Effector memory CD4-positive, alpha-beta T cell (primary cell): ENCODE results near the gene COL1A2.

ENCODE experiments used
- DNase-seq, 3 donors: peaks; one replicate each; pipeline ENCODE4 v3.0.0-alpha.2; 2020
- H3K27ac ChIP-seq: 2 replicates; pipeline ENCODE4 v1.7.0; 2013; ENCODE audit warnings: mild to moderate bottlenecking, low read length, moderate library complexity; ENCODE audit not compliant: insufficient read depth, poor library complexity, severe bottlenecking
- H3K27me3 ChIP-seq: replicated peaks from 2 replicates; pipeline ENCODE4 v1.7.0; 2013; ENCODE audit warnings: mild to moderate bottlenecking, low read length; ENCODE audit not compliant: insufficient read depth, control insufficient read depth, poor library complexity, severe bottlenecking
- H3K36me3 ChIP-seq: 2 replicates; pipeline ENCODE4 v1.7.0; 2013; ENCODE audit warnings: mild to moderate bottlenecking, low read length, moderate library complexity; ENCODE audit not compliant: control insufficient read depth, insufficient read depth
- H3K4me1 ChIP-seq: 2 replicates; pipeline ENCODE4 v1.7.0; 2013; ENCODE audit warnings: low read length, mild to moderate bottlenecking; ENCODE audit not compliant: control insufficient read depth, insufficient read depth, poor library complexity, severe bottlenecking
- H3K4me3 ChIP-seq: 2 replicates; pipeline ENCODE4 v1.7.0; 2013; ENCODE audit warnings: low read length, low read depth, mild to moderate bottlenecking; ENCODE audit not compliant: insufficient read depth, poor library complexity, severe bottlenecking
- H3K9me3 ChIP-seq: 2 replicates; pipeline ENCODE4 v1.7.0; 2013; ENCODE audit warnings: mild to moderate bottlenecking, low read length, moderate library complexity; ENCODE audit not compliant: control insufficient read depth

The COL1A2 gene

DNA sequence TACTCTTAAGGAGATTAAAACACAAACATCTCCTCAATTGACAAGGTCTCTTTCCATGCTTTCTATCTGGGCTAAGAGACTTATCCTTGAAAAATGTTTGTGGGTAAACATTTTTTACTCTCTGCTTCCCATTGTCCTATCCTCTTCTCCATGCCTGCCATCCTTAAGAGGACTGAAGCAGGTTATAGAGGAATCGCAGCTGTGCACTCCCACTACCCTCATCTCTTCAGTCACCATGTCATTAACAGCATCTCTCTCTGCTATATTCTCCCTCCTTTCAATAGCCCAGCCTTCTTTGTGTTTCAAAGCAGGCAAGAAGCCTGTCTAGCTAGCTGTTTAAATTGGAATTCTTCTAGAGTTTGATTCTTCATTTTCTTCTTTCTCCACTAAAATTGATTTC lies 22.6 kb downstream of the COL1A2 start:
- no peaks in the 10 kb centered on the region for H3K27me3 ChIP-seq
- no peaks in the 10 kb centered on the region for H3K4me1 ChIP-seq
- no peaks in the 10 kb centered on the region for H3K9me3 ChIP-seq
- H3K27ac ChIP-seq = no peak overlapping the region
- no peak for DNase-seq
- no peak overlapping the region for H3K4me3 ChIP-seq
- H3K36me3 ChIP-seq = no peaks in the 10 kb centered on the region

GRCh38 chr7:94417901-94418300 lies 23.2 kb downstream of the COL1A2 start:
- H3K27me3 ChIP-seq = no peaks in the 10 kb centered on the region
- no peaks in the 10 kb centered on the region for H3K4me1 ChIP-seq
- no peaks in the 10 kb centered on the region for H3K36me3 ChIP-seq

GRCh38 chr7:94418851-94419250 lies 24.2 kb downstream of the COL1A2 start:
- Histone ChIP-seq H3K4me1 (no peaks in the 10 kb centered on the region), H3K27ac (no peak overlapping the region), H3K36me3 (no peaks in the 10 kb centered on the region), H3K9me3 (no peaks in the 10 kb centered on the region), H3K27me3 (no peaks in the 10 kb centered on the region), H3K4me3 (no peak overlapping the region)
- no peak for DNase-seq

More at GRCh38 chr7:94417901-94418300, 23.2 kb downstream of the COL1A2 start:
- Histone ChIP-seq H3K9me3 (no peaks in the 10 kb centered on the region), H3K4me3 (no peak overlapping the region), H3K27ac (no peak overlapping the region)
- DNase-seq = no peak

DNA sequence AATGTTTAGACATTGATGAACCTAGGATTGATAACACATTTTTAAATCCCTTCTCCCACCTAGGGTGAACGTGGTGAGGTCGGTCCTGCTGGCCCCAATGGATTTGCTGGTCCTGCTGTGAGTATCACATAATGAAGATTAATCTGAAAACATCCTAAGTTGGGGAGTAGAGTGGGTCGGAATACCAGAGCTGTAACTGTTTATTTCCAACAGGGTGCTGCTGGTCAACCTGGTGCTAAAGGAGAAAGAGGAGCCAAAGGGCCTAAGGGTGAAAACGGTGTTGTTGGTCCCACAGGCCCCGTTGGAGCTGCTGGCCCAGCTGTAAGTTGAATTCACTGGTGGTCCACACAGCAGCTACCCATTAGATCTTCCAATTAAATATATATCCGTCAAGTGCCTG lies 25.6 kb downstream of the COL1A2 start:
- Histone ChIP-seq H3K4me3 (no peak overlapping the region), H3K27me3 (no peaks in the 10 kb centered on the region), H3K36me3 (no peaks in the 10 kb centered on the region), H3K27ac (no peak overlapping the region), H3K4me1 (no peaks in the 10 kb centered on the region), H3K9me3 (no peaks in the 10 kb centered on the region)
- DNase-seq = no peak

- Histone ChIP-seq H3K27ac (no peak overlapping the region), H3K27me3 (no peaks in the 10 kb centered on the region), H3K36me3 (no peaks in the 10 kb centered on the region)
Measured at GRCh38 chr7:94421681-94422080, 27.0 kb downstream of the COL1A2 start.

GRCh38 chr7:94422136-94422535 lies 27.4 kb downstream of the COL1A2 start:
- Histone ChIP-seq H3K27ac (no peak overlapping the region), H3K4me3 (no peak overlapping the region), H3K9me3 (no peaks in the 10 kb centered on the region), H3K27me3 (no peaks in the 10 kb centered on the region), H3K4me1 (no peaks in the 10 kb centered on the region), H3K36me3 (no peaks in the 10 kb centered on the region)
- no peak for DNase-seq

More at GRCh38 chr7:94421681-94422080, 27.0 kb downstream of the COL1A2 start:
- H3K4me1 ChIP-seq = no peaks in the 10 kb centered on the region
- H3K9me3 ChIP-seq = no peaks in the 10 kb centered on the region
- no peak for DNase-seq
- H3K4me3 ChIP-seq = no peak overlapping the region

- no peak for DNase-seq
- H3K9me3 ChIP-seq = no peaks in the 10 kb centered on the region
- H3K4me1 ChIP-seq = no peaks in the 10 kb centered on the region
- H3K27me3 ChIP-seq = no peaks in the 10 kb centered on the region
- no peaks in the 10 kb centered on the region for H3K36me3 ChIP-seq
- no peak overlapping the region for H3K4me3 ChIP-seq
- no peak overlapping the region for H3K27ac ChIP-seq
Measured at GRCh38 chr7:94422827-94423460, 28.2 kb downstream of the COL1A2 start.

DNA sequence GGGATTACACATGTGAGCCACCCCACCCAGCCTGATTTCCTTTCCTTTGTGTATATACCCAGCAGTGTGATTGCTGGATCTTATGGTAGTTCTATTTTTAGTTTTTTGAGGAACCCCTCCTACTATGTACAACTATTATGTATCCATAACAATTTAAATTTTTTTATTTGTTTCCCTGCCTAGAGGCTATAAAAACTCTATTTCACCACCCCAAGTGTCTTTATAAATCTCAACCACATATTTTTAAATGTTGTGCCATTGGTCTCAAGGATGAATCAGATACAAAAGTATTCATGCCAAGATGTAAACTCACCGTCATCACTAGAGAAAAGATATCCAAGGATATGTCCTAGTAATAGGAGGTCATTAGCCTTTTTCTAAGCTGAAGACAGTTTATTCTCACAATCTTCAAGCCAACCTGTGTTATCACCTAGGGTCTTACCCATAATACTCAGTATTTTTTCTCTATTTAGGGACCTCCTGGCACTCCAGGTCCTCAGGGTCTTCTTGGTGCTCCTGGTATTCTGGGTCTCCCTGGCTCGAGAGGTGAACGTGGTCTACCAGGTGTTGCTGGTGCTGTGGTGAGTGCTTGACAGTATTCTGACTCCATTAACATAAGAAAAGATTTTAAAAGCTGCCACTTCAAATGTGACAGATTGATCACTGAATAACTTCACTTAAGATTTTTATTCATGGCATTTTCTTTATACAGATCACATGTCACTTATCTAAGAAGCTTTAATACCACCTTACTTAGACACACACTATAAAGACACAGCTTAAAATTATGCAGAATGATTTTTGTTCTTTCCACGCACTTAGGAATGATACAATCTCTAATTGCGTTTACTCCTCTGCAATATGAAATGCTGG lies 29.4 kb downstream of the COL1A2 start:
- no peak overlapping the region for H3K27ac ChIP-seq
- no peaks in the 10 kb centered on the region for H3K27me3 ChIP-seq
- H3K36me3 ChIP-seq = no peaks in the 10 kb centered on the region
- H3K4me3 ChIP-seq = no peak overlapping the region
- H3K9me3 ChIP-seq = no peaks in the 10 kb centered on the region
- DNase-seq = no peak
- H3K4me1 ChIP-seq = no peaks in the 10 kb centered on the region

DNA sequence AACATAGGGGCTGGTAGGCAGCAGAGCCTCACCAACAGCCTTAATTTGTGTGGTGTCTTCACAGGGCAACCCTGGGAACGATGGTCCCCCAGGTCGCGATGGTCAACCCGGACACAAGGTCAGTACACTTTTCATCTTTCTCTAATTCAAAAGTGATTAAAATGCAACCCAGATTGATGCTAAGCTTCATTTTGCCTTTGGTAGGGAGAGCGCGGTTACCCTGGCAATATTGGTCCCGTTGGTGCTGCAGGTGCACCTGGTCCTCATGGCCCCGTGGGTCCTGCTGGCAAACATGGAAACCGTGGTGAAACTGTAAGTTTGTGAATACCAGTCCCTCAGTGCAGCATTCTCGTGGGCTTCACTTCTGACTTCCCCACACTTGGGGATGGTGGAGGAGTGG lies 30.9 kb downstream of the COL1A2 start:
- Histone ChIP-seq H3K4me1 (no peaks in the 10 kb centered on the region), H3K36me3 (no peaks in the 10 kb centered on the region), H3K9me3 (no peaks in the 10 kb centered on the region), H3K4me3 (no peak overlapping the region), H3K27me3 (no peaks in the 10 kb centered on the region), H3K27ac (no peak overlapping the region)
- DNase-seq = no peak
